Gastrocnemius medialis (tissue), 4 donors: ENCODE measurements around the gene KRT31.

Source experiments
- POLR2A ChIP-seq, 2 donors: fragments of 450-650 bp; IDR thresholded peaks; one replicate each; pipeline ENCODE4 v1.6.1; 2017; ENCODE audit warnings: antibody characterized with exemption in 2 of 2, mild to moderate bottlenecking in 2 of 2, moderate library complexity in 2 of 2
- TF ChIP-seq, protein P1 (sequence below), 5 experiments: fragments of 450-650 bp in 3 of 5; fragments of 200-600 bp in 2 of 5; sonication (generic) in 2 of 5; IDR thresholded peaks in 4 of 5; conservative IDR thresholded peaks in 1 of 5; 1 replicate in 4 of 5; 2 replicates in 1 of 5; pipeline ENCODE4 v1.5.1; 2016 to 2019; ENCODE audit warnings: antibody characterized with exemption in 5 of 5, mild to moderate bottlenecking in 3 of 5, moderate library complexity in 3 of 5

GRCh38 chr17:41419716-41420115 lies 22.3 kb upstream of the KRT31 start:
- TF ChIP-seq, protein P1, sequence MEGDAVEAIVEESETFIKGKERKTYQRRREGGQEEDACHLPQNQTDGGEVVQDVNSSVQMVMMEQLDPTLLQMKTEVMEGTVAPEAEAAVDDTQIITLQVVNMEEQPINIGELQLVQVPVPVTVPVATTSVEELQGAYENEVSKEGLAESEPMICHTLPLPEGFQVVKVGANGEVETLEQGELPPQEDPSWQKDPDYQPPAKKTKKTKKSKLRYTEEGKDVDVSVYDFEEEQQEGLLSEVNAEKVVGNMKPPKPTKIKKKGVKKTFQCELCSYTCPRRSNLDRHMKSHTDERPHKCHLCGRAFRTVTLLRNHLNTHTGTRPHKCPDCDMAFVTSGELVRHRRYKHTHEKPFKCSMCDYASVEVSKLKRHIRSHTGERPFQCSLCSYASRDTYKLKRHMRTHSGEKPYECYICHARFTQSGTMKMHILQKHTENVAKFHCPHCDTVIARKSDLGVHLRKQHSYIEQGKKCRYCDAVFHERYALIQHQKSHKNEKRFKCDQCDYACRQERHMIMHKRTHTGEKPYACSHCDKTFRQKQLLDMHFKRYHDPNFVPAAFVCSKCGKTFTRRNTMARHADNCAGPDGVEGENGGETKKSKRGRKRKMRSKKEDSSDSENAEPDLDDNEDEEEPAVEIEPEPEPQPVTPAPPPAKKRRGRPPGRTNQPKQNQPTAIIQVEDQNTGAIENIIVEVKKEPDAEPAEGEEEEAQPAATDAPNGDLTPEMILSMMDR (IDR thresholded peaks at IDR 0.05 in 4 of 5, conservative IDR thresholded peaks at IDR 0.05 in 1 of 5) = no peak
- TF ChIP-seq POLR2A (IDR thresholded peaks at IDR 0.05) = no peak
